Cardiac fibroblast (primary cell): ENCODE results near the gene IFT52.

ENCODE experiments used
- DNase-seq, 2 donors: peaks; one replicate each; pipeline versions ENCODE4 v3.0.0 to v3.0.0-alpha.2; 2010; ENCODE audit warnings: low read depth in 2 of 2
- H3K4me3 ChIP-seq, 2 donors: replicated peaks in 1 of 2; 1 replicate in 1 of 2; 2 replicates in 1 of 2; pipeline ENCODE4 v1.5.1; 2011; ENCODE audit warnings: low read depth in 2 of 2, low read length in 2 of 2, mild to moderate bottlenecking in 2 of 2, moderate library complexity in 1 of 2
- CTCF ChIP-seq: IDR thresholded peaks from one replicate; pipeline ENCODE4 v1.5.1; 2011; ENCODE audit warnings: low read depth, mild to moderate bottlenecking, low read length, inconsistent platforms

The IFT52 gene

GRCh38 chr20:43545837-43546578 lies 44.7 kb upstream of the IFT52 start:
- TF ChIP-seq CTCF, result no peak
- DNase-seq, result no peak

GRCh38 chr20:43548273-43548880 lies 42.4 kb upstream of the IFT52 start:
- TF ChIP-seq CTCF, result no peak
- DNase-seq, result no peak

More at GRCh38 chr20:43545837-43546578, 44.7 kb upstream of the IFT52 start:
- no peak overlapping the region for H3K4me3 ChIP-seq

GRCh38 chr20:43549416-43550065 lies 41.2 kb upstream of the IFT52 start:
- DNase-seq, result peak in 1 of 2 donors; percentile 9

More at GRCh38 chr20:43548273-43548880, 42.4 kb upstream of the IFT52 start:
- no peak overlapping the region for H3K4me3 ChIP-seq

GRCh38 chr20:43550456-43550855 lies 40.3 kb upstream of the IFT52 start:
- no peak for TF ChIP-seq CTCF
- no peak for DNase-seq
- H3K4me3 ChIP-seq, result no peak overlapping the region

More at GRCh38 chr20:43549416-43550065, 41.2 kb upstream of the IFT52 start:
- no peak for TF ChIP-seq CTCF
- no peak overlapping the region for H3K4me3 ChIP-seq

- TF ChIP-seq CTCF, result no peak
- H3K4me3 ChIP-seq, result no peak overlapping the region
- DNase-seq, result peak in 1 of 2 donors; percentile 15
Measured at GRCh38 chr20:43554369-43554768, 36.4 kb upstream of the IFT52 start.

GRCh38 chr20:43558412-43559146 lies 32.2 kb upstream of the IFT52 start, which contains the start of gene SGK2:
SGK2 (plus strand) TSS chr20:43559027; CDS start chr20:43566496, 7,469 bp downstream.
- peak; percentile 45 to 53 for DNase-seq
- no peak within 1 kb of the TSS for H3K4me3 ChIP-seq
- no peak for TF ChIP-seq CTCF
